ENCODE data around the gene LIN7B. TPM values are rescaled to one million over a fixed set of nuclear protein-coding genes. Genes with fewer than 3 reads are reported as not detected.

Gene LIN7B
- total and polyA plus RNA-seq, 2 of the 13 experiments (the other 11 are each of a cell fraction or from before 2014, with no cell fraction given), result 5.3 to 7.6 TPM

GRCh38 chr19:49113762-49114629, at the start of gene LIN7B (continued):
- no peak for TF ChIP-seq GMEB1 (CRISPR knock-in tag; IDR thresholded peaks at IDR 0.05; ENCODE audit: borderline replicate concordance)
- TF ChIP-seq SPEN (CRISPR knock-in tag; IDR thresholded peaks at IDR 0.05; ENCODE audit: low read depth), result no peak; the same call in 1 of the 2 replicates
- TF ChIP-seq ZNF430 (CRISPR knock-in tag; IDR thresholded peaks at IDR 0.05), result no peak
- TF ChIP-seq NCOA1 (CRISPR knock-in tag; IDR thresholded peaks at IDR 0.05), result no peak; the same call in 1 of the 2 replicates
- no peak for TF ChIP-seq RFX1 (IDR thresholded peaks at IDR 0.05)
- TF ChIP-seq, protein P1, sequence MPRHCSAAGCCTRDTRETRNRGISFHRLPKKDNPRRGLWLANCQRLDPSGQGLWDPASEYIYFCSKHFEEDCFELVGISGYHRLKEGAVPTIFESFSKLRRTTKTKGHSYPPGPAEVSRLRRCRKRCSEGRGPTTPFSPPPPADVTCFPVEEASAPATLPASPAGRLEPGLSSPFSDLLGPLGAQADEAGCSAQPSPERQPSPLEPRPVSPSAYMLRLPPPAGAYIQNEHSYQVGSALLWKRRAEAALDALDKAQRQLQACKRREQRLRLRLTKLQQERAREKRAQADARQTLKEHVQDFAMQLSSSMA (CRISPR knock-in tag; IDR thresholded peaks at IDR 0.05), result peak; percentile 37; the same call in 1 of the 2 replicates
- TF ChIP-seq ZNF513 (CRISPR knock-in tag; conservative IDR thresholded peaks at IDR 0.05), result no peak
- TF ChIP-seq ZNF343 (CRISPR knock-in tag; IDR thresholded peaks at IDR 0.05), result no peak
- TF ChIP-seq IRF2 (CRISPR knock-in tag; IDR thresholded peaks at IDR 0.05), result 0 out of 2 replicates have a peak, but pooled peaks have one; percentile 25
- TF ChIP-seq GATAD1 (CRISPR knock-in tag; IDR thresholded peaks at IDR 0.05), result peak; percentile 18
- TF ChIP-seq ATAD3A (CRISPR knock-in tag; IDR thresholded peaks at IDR 0.05), result no peak
- TF ChIP-seq MAFF (IDR thresholded peaks at IDR 0.05; ENCODE audit: low read depth, low read length), result no peak
- no peak for TF ChIP-seq RERE (CRISPR knock-in tag; IDR thresholded peaks at IDR 0.05; ENCODE audit: low read depth)
- no peak for TF ChIP-seq TRAFD1 (CRISPR knock-in tag; IDR thresholded peaks at IDR 0.05; ENCODE audit: borderline replicate concordance)
- no peak for TF ChIP-seq AKAP8 (CRISPR knock-in tag; IDR thresholded peaks at IDR 0.05)
- no peak for TF ChIP-seq U2AF1 (optimal IDR thresholded peaks at IDR 0.05; ENCODE audit: low read depth, low read length)
- no peak; the same call in 1 of the 2 replicates for TF ChIP-seq KAT8 (CRISPR knock-in tag; IDR thresholded peaks at IDR 0.05)
- TF ChIP-seq MAFK (conservative IDR thresholded peaks at IDR 0.05 in 1 of 2, IDR thresholded peaks at IDR 0.05 in 1 of 2; ENCODE audit: low read length in 2 of 2), result no peak

Measured in HepG2 (cell line).